AG10803 (cell line): ENCODE data around the gene STAG2.
"Not testable (repeated sequence)": the region's sequence is repeated elsewhere in the genome, so short reads cannot be mapped to it uniquely, and the experiment has no call there.

Experiments
- DNase-seq: peaks from one replicate; pipeline ENCODE4 v3.0.0; 2010; ENCODE audit warnings: low read depth
- H3K4me3 ChIP-seq: 2 replicates; pipeline ENCODE4 v1.5.1; 2011; ENCODE audit warnings: mild to moderate bottlenecking, low read length, control low read depth
- TF ChIP-seq, protein P1 (sequence below): conservative IDR thresholded peaks from 2 replicates; pipeline ENCODE4 v1.5.1; 2011; ENCODE audit warnings: mild to moderate bottlenecking, low read length, control low read depth, inconsistent platforms

Gene STAG2

DNA sequence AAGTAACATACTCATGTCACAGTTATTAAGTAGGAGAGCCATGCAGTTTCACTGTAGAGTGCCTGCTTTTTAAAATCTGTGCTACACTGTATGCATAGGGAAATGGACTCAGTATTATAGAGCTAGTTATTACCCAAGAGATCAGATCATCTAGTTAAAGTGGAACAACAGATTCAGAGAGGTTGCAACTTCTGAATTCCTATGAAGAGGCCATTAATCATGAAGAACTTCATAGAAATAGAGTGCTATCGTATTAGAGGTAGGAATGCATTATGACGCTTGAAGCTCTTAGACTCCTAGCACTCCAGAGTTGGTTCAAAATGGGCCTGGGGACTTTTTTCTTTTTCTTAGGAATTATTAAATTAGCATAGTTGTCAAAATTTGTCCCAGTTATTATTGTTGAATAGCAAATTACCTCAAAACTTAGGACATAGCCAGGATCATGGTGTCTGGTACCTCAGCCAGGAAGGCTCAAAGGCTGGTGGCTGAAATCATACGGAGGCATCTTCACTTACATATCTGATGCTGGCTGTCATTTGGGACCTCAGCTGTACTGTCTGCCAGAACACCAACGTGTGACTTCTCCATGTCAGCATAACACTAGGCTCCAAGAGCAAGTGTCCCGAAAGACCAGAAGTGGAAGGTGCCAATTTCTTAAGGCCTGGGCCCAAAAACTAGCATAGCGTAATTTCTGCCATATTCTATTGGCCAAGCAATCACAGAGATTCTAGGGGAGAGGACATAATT is 125.7 kb downstream of the STAG2 start:
- H3K4me3 ChIP-seq, result no peak overlapping the region
- TF ChIP-seq, protein P1, sequence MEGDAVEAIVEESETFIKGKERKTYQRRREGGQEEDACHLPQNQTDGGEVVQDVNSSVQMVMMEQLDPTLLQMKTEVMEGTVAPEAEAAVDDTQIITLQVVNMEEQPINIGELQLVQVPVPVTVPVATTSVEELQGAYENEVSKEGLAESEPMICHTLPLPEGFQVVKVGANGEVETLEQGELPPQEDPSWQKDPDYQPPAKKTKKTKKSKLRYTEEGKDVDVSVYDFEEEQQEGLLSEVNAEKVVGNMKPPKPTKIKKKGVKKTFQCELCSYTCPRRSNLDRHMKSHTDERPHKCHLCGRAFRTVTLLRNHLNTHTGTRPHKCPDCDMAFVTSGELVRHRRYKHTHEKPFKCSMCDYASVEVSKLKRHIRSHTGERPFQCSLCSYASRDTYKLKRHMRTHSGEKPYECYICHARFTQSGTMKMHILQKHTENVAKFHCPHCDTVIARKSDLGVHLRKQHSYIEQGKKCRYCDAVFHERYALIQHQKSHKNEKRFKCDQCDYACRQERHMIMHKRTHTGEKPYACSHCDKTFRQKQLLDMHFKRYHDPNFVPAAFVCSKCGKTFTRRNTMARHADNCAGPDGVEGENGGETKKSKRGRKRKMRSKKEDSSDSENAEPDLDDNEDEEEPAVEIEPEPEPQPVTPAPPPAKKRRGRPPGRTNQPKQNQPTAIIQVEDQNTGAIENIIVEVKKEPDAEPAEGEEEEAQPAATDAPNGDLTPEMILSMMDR, result no peak
- no peak for DNase-seq

GRCh38 chrX:124093222-124093621 is 131.7 kb downstream of the STAG2 start:
- TF ChIP-seq, protein P1, result no peak

DNA sequence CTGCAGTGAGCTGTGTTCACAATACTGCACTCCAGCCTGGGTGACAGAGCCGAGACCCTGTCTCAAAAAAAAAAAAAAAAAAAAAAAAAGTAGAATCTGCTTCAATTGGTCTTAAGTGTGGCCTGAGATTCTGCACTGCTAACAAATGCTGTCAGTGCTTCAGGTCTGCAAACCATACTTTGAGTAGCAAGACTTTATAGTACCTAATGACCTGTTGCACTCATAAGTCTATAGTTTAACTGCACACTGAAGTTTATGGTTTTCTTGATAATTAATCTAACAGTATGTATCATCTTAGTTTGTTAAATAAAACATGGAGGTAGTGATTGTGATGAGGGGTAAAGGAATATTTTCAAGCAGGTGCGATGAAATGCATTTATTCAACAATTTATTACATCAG is 135.6 kb downstream of the STAG2 start:
- H3K4me3 ChIP-seq, result no peak overlapping the region
- TF ChIP-seq, protein P1, result no peak
- no peak for DNase-seq

More at GRCh38 chrX:124093222-124093621, 131.7 kb downstream of the STAG2 start:
- H3K4me3 ChIP-seq, result no peak overlapping the region
- DNase-seq, result no peak

GRCh38 chrX:124098089-124098488 is 136.6 kb downstream of the STAG2 start:
- TF ChIP-seq, protein P1, result peak; percentile 58
- peak; percentile 47 for DNase-seq
- no peak overlapping the region for H3K4me3 ChIP-seq

- TF ChIP-seq, protein P1, result no peak
- DNase-seq, result no peak
- H3K4me3 ChIP-seq, result no peak overlapping the region
Observed at GRCh38 chrX:124103966-124104365, 142.5 kb downstream of the STAG2 start.

DNA sequence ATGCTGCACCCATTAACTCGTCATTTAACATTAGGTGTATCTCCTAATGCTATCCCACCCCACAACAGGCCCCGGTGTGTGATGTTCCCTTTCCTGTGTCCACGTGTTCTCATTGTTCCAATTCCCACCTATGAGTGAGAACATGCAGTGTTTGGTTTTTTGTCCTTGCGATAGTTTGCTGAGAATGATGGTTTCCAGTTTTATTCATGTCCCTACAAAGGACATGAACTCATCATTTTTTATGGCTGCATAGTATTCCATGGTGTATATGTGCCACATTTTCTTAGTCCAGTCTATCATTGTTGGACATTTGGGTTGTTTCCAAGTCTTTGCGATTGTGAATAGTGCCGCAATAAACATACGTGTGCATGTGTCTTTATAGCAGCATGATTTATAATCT is 143.0 kb downstream of the STAG2 start:
- not testable (repeated sequence) for DNase-seq, H3K4me3 ChIP-seq

DNA sequence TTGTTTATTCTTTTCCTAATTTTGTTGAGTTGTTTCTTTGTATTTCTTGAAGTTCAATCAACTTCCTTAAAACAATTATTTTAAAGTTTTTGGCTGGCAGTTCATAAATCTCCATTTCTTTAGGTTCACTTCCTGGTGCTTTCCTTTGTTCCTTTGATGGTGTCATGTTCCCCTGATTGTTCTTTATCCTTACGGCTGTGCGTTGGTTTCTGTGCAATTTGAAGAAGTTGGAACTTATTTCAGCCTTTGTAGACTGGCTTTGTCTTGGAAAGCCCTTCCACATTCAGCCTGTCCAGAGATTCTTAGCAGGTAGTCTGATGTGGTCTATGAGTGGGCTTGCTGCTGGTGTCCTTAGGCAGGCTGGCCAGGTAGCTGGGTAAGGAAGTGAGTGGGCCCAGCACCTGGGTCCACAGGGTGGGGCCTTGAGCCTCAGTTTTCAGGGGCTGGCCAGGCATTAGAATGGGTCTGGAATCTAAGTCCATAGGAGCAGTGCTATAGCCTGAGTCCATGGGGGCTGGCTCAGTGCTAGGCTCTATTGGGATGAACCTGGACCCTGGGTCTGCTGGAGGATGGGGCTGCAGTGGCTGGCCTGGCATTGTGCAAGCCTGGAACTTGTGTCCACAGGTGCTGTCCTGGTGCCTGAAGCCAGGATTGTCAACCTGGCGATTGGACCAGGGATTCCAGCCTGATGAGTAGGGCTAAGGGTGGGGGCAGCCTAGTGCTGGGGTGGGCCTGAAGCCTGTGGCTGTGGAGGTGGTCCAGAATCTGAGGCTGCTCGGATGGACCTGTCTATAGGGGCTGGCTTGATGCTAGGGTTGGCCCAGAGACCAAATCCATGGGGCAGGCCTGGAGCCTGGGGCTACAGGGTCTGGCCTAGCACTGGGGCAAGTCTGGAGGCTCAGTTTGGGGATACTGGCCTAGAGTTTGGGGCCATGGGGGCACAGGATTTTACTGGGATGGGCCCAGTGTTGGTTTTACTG is 152.4 kb downstream of the STAG2 start:
- no peak for DNase-seq
- no peak overlapping the region for H3K4me3 ChIP-seq
- TF ChIP-seq, protein P1, result no peak
